NCI-H510A treated with DMSO at 0.1 percent for 48 hours (cell line): ENCODE results near the gene EVA1C.
"Not testable (repeated sequence)": the region's sequence is repeated elsewhere in the genome, so short reads cannot be mapped to it uniquely, and the experiment has no call there.

Experiments used
- DNase-seq: peaks from one replicate; lab custom pipeline; 2025; lab: John Stamatoyannopoulos, UW

The EVA1C gene

DNA sequence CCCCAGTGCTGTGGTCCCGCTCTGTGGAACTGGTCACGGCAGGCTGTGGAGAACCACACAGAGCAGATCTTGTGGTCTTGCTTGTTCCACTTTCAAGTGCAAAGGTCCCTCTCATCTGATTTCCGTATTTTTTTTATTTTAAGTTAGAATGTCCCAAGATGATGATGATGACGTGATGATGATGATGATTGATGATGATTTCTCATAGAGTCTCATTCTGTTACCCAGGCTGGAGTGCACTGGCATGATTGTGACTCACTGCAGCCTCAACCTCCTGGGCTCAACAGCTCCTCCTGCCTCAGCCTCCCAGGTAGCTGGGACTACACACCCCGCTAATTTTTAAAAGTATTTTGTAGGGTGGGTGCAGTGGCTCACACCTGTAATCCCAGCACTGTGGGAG, 12.2 kb downstream of the EVA1C start:
- DNase-seq = no peak

DNA sequence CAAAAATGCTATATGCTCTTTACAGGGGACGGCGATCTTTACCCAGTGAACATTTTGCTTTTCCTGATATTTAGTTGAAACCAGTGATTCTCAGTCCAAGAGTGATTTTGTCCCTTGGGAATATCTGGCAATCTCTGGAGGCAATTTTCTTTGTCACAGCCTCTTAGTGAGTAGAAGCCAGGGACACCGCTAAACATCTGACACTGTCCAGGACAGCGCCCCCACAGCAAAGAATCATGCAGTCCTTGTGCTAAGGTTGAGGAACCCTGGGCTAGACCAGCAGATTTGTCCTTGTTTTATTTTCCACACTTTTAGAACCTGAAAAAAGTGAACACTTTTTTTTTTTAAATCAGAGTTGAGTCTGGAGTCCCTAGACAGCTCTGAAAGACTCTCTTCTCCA, 13.1 kb downstream of the EVA1C start:
- no peak for DNase-seq

DNA sequence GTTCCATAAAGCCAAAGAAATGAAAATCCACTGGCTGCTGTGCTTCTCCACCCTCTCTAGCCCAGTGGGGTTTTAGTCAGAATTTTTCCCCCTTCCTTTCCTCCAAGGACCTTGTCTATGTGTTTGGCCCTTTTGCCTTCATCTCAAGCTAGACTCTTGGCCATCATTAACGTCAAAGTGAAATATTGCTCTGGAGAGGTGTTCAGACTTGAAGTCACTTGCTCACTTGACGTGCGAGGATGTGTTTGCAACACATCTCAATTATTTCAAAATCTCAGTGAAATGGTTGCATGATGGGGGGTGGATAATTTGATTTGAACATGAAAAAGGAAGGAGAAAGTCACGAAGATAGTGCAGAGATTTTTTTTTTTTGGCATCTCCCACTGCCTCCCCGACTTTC, 13.6 kb downstream of the EVA1C start:
- DNase-seq = no peak

DNA sequence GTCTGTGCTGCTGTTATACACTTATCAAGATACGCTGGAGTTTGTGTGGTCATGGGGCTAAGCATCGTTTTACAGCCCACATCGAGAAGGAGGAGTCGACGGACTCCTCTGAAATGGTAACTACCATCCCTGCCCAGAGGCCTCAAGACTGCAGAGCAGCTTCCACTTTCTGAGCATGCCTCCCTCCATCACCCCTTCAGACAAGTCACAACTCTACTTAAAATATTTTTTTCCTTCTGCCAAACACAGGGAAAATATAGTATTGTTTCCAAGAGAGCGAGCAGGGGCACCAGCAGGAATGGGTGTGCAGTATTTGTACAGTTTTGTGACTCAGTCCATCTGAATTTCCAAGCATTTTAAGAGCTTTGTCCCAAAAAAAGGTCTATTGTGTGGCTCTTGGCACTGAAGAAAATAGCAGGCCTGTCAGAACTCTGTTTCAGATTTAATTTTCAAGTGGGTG, 14.1 kb downstream of the EVA1C start:
- DNase-seq = no peak

DNA sequence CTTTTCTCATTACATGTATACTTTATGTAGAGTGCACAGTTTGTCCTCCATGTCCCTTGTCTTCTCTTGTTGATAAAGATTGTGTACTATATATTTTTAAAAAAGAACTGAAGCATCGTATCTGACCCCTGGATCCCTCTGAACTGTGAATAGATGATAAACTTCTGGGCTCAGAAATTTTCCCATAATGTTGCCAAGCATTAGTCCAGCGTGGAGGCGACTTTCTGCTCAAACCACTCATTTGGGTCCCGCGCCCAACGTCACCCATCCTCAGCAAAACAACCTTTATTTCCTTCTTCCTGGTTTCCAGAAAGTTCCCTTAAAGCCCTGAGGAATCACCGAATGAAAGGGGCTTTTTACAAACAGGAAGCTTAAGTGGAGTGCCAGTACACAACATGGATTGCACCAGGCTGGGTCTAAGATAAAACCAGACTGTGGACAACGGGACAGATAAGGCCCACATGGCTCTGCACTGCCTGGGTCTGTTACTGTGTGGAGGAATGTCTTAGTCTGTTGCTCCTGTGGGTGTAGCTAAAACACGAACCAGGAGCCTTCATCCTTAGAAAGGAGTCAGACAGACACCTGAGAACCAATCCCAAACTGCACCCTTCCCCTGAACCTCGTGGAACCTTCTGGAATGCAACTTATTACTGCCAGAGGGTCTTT, 15.6 kb downstream of the EVA1C start:
- no peak for DNase-seq

DNA sequence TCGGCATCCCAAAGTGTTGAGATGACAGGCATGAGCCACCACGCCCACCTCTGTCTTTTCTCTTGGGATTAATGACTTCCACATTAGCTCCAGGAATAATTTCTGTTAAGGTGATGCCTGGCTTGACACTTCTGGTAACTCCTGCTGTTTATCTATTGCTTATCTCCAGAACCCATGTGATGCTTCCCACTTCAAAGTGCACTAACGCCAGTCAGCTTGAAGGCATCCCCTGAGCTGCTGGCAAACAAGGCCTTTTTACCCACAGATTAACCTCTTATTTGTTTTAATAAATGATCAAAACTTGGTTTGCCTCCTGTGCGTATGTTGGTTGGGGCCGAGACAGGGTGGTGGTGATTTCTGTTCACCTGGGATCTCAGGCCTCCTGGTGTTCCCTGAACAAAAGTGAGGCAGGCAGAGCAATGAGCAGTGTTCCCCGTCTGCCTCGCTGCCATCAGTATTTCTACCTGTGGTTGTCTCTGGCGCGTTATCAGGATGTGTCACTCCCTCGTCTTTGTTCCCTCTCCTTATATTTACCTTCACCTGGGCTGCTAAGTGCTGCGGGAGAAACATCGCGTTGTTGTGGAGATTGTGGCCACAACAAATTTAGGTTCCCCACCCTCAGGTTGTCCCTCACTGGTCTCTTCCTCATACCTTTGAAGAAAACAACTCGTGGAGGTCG, 20.6 kb downstream of the EVA1C start:
- not testable (repeated sequence) for DNase-seq

DNA sequence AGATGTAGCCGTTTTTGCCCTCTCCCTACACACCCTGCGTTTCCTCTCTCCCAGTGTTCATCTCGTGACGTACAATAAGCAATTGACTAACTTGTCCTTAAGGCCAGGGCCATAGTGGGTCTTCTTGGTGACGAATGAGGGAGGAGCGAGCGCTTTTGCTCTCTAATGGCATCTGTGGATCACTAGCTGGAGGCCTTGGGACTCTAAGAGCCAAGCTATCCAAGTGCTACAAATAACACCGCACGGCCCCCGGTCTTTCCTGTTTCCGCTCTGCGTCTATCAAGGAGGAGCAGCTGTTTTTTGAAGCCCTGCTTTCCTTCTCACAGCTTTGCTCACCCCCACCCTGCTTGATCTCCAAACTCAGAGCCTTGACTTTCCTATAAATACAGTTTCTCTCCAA, 25.2 kb downstream of the EVA1C start:
- no peak for DNase-seq

DNA sequence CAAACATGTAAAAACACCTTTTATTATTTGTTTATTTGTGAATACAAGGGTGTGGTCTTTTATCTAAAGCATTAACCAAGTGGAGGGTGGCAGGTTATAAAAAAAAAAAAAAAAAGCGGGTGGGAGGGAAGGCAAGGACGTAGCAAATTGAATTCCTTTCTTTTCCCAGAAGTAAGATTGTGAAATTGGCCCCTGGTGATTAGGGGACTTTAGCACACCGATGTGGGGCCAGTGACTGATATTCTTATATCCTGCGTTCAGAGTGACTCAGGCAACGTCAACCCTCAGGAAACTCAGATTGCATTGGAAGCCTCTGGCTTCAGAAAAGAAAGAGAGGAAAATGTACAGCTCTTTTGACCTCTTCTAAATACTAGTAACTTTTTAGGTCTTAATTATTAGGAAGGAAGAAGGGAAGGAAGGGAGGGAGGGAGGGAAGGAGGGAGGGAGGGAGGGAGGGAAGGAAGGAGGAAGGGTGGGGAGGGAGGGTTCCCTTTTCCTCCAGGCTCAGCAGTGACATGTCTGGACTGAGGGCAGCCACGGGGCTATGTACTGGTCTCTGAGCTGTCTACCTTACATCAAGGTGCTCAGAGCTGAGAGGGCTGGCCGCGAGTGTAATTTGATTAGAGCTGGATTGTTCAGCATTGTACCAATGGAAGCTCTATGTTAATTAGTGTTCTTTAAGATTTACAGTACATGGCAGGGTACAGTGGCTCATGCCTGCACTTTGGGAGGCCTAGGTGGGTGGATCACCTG, 30.2 kb downstream of the EVA1C start:
- no peak for DNase-seq

DNA sequence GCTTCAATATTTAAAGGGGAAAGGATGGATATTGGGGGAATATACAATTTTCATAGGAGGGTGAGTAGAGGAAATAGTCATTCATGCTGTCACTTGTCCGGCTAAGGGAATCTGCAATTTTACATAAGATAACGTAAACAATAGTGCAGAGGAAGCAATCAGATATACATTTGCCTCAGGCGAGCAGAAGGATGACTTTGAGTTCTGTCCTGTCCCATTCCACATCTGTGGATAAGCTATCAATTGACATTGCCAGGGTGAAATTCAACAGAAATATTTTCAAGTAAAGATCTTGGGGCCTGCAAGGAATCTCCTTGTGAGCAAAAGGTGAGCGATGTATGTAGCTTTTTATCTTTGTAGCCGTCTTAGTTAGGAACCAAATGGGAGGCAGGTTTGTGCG, 32.6 kb downstream of the EVA1C start:
- no peak for DNase-seq

DNA sequence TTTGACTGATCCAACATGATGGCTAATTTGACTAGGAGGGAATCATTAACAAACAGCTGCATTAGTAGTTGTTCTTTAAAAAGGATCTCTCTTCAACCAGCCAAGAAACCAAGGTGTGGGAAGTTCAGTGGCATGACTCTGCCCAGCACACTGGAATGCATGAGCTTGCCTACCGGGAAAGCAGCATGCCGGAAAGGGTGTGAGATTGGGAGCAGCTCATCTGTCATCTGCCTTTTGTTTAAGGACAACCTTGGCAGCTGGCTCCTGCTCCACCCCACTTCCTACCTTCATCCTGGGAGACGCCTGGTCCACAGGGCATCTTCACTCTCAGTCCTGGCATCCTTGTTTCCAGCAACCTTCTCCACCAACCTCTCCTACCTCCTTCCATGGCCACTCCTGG, 33.9 kb downstream of the EVA1C start:
- DNase-seq = not testable (repeated sequence)

DNA sequence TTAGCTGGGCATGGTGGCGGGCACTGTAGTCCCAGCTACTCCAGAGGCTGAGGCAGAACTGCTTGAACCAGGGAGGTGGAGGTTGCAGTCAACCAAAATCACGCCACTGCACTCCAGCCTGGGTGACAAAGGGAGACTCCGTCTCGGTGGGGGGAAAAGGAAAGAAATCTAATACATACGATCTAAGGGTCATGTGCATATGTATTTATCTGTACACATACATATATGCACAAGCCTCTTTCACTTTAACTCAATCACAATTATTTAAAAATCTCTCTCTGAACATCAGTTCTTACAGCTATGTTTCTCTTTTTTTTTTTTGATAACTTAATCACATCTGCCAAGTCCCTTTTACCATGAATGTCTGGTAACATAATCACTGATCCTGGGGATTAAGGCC, 34.7 kb downstream of the EVA1C start:
- no peak for DNase-seq

DNA sequence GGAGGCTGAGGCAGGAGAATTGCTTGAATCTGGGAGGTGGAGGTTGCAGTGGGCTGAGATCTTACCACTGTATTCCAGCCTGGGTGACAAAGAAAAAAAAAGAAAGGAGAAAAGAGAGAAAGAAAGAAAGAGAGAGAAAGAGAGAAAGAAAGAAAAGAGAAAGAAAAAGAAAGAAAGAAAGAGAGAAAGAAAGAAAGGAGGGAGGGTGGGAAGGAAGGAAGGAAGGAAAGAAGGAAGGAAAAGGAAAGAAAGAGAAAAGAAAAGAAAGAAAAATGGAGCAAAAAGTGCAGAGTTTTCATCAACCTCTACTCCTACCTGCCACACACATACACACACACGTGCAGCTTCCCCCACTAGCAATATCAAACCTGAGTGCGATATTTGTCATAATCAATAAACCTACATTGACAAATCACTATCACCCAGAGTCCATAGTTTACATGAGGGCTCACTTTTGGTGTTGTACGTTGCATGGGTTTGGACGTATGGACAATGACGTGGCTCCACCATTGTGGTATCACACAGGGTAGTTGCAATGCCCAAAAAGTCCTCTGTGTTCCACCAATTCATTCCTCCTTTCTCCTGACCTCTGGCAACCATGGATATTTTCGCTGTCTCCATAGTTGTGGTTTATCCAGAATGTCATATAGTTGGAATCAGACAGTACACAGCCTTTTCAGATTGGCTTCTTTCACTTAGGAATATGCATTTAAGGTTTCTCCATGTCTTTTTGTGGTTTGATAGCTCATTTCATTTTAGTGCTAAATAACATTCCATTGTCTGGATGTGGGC, 36.5 kb downstream of the EVA1C start:
- DNase-seq = no peak

DNA sequence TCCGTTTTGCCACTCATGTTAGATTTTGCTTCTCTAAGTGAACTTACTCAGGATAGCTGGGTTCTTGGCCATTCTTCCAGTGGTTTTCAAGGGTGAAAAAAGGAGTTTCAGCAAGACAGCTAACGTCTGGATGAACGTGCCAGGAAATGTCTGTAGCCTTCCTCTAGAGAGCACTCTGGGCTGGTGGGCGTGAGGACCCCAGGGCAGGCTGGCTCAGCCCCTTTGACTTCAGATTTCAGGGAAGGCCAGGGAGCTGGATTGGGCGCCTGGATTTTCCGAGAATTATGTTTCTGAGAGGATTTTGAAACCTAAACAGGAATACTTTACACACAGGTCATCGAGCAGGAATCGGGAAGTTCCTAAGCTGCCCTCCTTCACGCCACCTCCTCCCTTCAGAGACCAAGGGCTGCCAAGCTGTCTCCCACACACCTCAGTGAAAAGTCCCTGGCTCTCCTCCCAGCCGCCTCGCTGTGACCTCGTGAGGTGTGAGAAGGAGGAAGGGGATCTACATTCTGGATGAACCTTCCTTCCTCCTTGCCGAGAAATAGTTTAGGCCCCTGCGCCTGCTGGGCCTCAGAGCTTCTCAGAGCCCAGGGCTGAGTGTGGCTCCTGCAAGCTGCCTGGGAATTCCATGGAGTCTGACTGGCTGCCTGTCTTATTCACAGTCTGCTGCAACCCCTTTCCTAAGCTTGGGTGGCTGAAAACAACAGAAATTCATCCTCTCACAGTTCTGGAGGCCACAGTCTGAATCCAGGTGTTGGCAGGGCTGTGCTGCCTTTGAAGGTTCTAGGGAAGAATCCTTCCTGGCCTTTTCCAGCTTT, 38.6 kb downstream of the EVA1C start:
- DNase-seq = not testable (repeated sequence)

DNA sequence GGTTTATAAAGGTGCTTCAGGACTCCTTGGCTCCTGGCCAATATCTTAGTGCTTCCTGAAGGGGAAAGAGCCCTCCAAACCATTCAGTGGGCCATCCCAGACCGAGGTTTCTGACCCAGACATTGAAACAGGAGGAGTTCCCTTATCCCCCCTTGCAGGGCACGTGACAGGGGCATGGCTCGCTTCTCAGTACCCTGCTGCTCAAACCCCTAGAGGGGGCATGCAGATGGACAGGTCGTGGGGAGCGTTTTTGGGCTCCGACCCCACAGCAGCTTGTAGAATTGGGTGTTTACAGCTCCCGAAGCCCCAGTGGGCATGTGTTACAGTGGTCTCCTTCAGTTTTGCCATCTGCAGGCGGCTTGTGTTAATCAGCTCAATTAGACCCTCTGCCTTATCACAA, 39.7 kb downstream of the EVA1C start:
- DNase-seq = not testable (repeated sequence)

DNA sequence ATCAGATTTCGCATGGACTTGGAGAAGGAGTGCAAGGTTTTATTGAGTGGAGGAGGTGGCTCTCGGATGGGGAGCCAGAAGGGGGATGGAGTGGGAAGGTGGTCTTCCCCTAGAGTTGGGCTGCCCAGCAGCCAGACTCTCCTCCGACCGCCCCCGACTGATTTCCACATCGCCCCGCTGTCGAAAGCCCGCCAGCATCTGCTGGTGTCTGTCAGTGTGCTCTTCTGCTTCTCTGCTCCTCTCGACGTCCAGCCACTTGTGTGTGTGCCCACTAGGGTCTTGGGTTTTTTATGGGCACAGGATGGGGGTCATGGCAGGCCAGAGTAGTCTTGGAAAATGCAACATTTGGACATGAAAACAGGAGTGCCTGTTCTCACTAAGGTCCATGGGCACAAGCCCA, 40.1 kb downstream of the EVA1C start:
- no peak for DNase-seq

DNA sequence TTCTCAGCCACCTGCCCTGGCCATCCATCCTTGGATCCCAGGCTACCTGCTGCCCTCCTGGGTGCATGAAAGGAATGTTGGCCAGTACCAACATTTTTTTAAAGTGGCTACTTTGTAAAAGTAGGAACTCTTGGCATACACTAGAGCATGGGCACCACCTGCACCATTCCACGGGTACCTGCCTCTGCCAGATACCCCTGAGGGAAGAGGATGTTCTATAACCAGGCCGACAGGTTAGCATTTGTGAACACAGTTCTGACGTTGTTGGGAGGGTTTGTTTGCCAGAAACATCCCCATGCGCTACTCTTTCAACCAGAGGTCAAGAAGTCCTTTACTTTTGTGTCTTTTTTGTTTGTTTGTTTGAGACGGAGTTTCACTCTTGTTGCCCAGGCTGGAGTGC, 43.0 kb downstream of the EVA1C start:
- no peak for DNase-seq

DNA sequence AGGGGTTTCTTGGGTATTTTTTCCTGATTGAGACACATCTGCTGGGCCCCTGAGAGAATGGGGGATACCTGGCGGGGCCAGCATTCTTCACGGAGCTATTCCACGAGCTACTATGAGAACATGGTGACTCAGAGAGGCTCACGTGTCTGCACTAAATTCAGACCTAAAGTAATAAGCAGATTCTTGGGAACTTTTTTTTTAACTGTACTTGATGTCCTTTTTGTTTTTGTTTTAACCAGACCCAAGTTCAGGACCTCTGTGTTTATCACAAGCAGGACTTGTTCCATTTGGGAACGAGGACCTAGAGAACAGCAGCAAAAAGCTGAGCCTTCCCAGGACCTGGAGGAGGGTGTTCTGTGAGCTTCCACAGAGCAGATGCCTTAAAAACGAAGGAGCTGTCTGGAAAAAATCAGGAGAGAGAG, 44.0 kb downstream of the EVA1C start:
- DNase-seq = no peak

DNA sequence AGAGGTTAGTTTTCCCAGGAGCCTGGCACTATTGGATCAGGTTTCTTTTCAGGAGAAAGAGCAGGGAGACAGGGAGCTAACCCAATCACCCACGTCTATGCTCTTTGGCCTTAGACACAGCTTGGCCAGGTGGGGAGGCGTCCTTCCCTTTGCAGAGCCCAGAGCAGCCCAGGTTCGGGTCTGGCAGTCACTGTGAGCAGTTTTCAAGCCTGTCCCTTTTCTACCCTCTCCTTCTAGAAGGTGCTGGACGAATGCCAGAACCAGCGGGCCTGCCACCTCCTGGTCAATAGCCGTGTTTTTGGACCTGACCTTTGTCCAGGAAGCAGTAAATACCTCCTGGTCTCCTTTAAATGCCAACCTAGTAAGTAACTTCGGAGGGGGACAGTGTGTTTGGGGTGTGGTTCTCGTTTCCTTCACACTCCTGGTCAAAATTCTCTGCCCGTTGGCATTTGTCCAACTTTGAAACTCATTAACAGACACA, 44.9 kb downstream of the EVA1C start:
- DNase-seq = no peak

DNA sequence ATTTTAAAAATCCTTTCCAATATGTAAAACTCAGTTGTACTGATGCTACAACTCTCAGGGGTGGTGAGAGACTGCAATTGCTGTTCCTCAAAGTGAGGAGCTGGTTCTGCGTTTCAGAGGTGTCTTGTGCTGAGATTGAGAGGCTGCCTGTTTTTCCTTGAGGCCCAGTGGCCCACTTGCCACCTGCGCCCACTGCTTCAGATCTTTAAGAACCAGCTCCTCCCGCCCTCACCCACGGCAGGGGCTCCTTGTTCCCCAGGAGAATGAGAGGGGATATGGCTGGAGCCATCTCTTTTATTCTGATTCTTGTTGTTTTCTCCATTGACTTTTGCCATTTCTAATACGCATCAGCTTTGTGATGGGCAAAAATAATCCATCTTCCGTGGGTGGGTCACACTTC, 45.5 kb downstream of the EVA1C start:
- DNase-seq = no peak

DNA sequence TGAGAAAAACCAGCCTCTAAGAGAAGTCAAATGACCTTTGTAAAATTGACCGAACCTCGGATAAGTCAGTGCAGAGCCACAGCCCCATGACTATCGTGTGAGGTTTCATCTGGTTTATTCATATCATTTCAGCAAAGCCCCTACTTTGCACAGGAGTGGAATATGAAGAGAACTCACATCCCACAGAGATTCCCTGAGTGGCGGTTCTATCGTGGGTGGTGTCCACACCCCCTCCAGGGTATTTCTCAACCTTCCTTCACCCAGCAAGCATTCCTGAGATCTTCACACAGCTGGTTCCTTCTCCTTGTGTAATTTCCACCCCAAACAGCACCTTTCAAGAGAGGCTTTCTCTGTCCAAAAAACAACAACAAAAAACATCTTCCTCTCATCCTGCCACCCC, 47.5 kb downstream of the EVA1C start:
- DNase-seq = no peak

DNA sequence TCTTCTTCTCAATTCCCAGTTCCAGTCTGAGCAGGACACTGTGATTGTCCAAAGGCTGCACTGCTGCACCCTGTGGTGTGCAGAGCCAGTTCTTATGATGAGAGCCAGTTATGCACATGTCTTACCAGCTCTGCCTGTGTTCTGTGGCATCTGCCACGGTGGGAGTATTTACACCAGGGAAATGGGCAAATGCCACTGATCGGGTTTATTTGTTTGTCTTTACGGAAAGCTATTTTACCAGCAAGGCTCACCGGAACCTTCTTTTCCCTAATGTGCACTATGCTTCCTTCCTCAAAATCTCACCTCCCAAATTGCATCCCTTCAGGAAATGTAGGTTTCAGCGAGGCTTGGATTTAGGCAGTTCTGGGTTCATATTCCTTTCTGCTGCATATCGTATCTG, 49.0 kb downstream of the EVA1C start:
- DNase-seq = no peak
